Measurements from ENCODE around the gene CABLES2.

DNA sequence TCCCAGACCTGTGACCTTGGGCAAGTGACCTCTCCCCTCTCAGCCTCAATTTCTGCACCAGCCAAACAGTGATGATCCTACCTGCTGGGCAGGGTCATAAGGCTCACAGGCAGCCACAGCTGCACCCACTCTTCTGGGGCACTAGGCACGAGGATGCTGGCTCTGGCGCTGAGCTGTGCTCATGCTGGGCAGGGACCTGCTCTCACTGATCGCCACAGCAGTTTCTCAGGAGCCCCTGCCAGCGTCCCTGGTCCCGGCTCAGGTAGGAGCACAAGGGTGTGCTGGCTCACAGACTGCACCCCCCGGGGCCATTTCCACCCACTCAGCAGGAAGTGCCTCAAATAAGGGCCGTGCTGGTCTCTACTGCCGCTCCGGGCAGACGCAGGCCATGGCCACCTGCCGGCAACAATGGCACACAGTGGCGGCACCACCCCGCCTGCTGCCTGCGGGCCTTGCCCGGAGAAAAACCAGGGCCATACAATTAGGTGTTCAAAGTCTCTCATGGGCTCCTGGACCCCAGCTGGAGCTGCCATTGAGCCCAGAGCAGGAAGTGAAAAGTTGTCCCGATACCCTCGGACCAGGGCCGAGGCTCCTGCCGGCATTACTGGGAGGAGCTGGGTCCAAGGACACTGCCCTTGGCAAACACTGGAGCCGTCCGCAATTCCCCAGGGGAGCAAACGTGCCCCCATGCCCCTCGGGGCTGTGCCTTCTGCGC lies 4.6 kb upstream of the CABLES2 start:
- no peak for TF ChIP-seq POLR2A (IDR thresholded peaks at IDR 0.05; ENCODE audit: low read length)
- TF ChIP-seq GATA1 (IDR thresholded peaks at IDR 0.05; ENCODE audit: low read depth, low read length) = no peak

Measured in erythroblast (primary cell).